Stimulated activated CD8-positive, alpha-beta memory T cell treated with anti-CD3 and anti-CD28 coated beads, Interleukin-7, amount 100 ng/mL, for 24 hours (primary cell): ENCODE results near the gene FTCD.
"Not testable (repeated sequence)": the region's sequence is repeated elsewhere in the genome, so short reads cannot be mapped to it uniquely, and the experiment has no call there.

Source experiments
- DNase-seq: peaks from one replicate; pipeline ENCODE4 v3.0.0-alpha.2; 2020; ENCODE audit warnings: low read depth

FTCD gene

DNA sequence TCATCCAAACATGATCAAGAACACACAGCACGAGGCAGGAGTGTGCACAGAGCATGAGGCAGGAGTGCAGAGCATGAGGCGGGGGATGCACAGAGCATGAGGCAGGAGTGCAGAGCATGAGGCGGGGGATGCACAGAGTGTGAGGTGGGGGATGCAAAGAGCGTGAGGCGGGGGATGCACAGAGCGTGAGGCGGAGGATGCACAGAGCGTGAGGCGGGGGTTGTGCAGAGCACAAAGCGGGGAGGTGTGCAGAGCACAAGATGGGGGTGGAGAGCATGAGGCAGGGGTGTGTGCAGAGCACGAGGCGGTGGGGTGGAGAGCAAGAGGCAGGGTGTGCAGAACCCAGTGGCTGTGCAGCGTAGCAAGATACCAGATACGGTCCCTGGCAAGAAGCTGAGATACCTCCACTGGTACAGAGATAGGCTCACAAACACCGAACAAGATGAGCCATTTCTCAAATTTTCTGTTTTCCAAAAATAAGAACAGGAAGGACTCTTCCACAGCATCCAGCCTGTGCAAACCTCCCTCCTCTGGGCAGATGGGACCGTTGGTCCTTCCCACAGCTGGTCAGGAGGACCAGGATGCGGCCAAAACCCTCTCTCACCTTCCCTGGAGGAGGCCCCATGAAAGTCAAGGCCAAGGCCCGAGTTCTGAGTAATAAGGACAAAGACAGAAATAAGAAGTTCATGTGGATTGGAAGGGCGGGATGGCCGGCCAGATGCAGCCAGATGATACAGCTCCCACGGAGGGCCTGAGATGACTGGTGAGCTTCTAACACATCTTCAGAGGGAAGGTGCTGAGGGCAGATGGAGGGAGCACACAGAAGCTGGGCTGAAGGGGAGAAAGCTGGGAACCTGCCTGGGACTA, 16.9 kb upstream of the FTCD start:
- DNase-seq, result no peak

DNA sequence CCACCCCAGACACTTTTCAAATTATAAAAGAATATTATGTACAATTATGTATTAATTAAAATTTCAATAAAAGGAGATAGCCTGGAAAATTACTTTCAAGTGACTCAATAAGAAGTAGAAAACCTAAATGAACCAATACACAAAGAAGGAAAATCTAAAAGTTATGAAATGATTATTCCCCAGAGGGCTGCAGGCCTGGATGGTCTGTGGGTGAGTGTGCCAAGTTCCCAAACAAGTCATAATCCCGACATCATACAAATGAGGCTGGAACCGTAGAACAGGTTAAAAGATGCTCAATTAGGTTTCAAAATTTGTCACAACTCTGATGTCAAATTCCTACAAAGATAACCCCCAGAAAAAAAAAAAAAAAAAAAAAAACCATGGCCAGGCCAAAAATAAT, 16.2 kb upstream of the FTCD start:
- DNase-seq, result no peak

DNA sequence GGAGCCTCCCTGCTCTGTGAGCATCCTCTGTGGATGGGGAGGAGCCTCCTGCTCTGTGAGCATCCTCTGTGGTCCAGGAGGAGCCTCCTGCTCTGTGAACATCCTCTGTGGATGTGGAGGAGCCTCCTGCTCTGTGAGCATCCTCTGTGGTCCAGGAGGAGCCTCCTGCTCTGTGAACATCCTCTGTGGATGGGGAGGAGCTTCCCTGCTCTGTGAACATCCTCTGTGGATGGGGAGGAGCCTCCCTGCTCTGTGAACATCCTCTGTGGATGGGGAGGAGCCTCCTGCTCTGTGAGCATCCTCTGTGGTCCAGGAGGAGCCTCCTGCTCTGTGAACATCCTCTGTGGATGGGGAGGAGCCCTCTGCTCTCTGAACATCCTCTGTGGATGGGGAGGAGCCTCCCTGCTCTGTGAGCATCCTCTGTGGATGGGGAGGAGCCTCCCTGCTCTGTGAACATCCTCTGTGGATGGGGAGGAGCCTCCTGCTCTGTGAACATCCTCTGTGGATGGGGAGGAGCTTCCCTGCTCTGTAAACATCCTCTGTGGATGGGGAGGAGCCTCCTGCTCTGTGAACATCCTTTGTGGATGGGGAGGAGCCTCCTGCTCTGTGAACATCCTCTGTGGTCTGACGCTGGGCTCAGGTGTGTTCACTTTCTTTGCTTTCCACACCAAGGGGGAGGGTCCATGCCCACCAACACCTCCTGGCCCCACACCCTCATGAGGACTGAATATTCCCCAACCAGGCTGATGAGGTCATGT, 15.2 kb upstream of the FTCD start:
- DNase-seq, result not testable (repeated sequence)

DNA sequence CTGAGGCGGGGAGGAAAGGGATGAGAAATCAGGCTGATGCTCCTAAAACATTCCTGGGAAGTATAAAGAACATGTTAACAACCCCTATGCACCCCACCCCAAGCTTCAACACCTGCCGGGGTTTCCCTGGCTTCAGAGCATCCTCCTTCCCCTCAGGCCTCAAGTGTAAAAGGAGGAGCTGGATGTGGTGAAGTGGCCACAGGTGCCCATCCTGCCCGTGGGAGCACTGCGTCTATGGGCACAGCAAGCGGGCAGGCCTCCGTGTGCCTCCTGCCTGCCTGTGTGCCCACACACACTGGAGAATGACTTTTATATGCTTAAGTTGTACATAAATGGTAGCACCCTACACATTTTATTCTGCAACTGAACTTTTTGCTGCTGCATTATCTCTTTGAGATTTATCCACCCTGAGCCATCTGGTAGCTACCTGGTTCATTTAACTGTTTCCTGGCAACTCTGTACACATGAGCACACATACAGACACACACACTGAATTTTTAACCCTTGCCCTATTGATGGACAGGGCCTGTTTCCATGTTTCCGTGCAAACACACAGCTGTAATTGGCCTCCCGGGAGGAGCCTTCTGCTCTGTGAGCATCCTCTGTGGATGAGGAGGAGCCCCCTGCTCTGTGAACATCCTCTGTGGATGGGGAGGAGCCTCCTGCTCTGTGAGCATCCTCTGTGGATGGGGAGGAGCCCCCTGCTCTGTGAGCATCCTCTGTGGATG, 13.4 kb upstream of the FTCD start:
- DNase-seq, result no peak

DNA sequence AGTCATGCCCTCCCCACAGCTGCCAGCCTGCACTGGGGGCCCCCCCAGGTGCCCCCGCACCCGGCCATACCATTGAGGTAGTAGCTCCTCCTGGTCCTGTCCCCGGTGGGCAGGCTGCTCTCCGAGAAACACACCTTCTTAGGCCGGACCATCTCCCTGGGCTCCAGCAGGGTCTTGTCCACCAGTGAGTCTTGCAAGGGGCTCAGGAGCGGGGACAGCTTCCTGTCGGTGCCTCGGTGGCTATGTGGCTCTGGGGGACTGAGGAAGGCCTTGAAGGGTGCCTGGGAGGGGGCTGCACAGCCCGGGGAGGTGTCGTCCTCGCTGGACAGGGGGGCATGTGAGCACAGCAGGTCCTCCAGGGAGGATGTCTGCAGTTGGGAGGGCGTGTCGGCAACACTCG, 12.9 kb upstream of the FTCD start:
- no peak for DNase-seq

DNA sequence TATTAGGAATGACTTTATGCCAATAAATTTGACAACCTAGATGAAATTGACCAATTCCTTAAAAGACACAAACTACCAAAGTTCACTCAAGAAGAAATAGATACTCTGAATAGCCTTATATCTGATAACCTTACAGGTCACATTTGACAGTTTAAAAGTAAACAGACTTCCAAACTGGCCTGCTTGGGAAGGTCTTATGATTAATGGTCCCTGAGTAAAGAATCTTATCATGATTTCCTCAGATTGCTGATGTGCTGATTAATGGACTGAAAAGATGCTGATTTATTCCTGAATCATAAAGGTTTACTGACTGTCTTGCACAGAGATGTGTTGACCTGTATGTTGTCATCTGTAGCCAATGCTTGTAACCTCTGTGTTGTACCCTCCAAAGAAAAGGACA, 9.7 kb upstream of the FTCD start:
- DNase-seq, result no peak

DNA sequence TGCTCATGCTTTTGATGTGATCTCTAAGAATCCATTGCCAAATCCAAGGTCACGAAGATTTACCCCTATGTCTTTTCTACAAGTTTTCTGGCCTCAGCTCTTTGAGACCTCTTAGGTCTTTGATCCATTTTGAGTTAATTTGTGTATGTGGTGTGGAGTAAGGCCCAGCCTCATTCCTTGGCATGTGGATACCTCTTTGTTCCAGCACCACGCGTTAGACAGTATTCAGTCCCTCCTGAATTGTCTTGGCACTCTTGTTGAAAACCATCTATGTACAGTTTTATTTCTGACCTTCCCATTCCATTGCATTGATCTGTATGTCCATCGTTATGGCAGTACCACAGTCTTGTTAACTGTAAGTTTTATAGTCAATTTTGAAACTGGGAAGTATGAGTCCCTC, 8.0 kb upstream of the FTCD start:
- DNase-seq, result no peak

DNA sequence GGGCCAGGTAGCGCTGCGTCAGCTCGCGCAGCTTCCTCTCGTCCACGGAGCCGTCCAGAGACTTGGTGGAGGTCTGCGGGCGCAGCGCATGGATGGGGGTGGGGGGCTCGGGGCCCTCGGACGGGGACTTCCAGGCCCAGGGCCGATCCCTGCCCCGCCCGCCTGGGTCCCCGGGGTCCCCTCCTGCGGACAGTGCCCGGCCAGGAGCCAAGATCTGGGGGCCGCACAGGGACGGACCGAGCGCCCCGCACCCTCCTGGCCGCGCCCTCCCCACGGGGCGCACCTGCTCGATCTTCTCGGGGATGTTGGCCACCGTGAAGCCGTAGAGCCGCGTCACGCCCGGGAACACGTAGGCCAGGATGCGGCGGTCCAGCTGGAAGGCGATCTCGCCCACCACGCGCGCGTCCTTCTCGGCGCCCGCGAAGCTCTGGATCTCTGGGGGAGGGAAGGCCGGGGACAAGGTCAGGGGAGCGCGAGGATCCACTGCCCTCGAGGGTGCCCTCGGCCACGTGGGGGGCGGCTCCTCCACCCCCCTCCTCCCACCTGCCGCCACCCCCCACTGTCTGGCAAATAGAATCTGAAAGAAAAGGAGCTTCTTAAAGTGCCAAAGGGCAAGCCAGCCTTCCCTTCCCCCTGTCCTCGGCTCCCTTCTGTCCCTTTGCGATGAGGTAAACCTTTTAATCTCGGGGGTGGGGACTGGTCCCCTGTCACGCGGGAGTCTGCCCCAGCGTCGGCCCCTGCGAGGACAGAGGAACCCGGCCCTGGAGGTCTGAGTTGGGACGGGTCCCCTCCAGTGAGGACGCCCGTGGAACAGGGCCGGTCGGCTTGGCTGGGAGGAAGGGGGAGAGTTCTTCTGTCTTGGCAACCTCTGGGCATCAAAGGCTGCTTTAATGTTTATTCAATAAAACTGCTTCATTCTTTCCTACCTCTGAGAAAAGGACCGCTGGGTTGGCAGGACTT, 6.5 kb upstream of the FTCD start:
- DNase-seq, result no peak

DNA sequence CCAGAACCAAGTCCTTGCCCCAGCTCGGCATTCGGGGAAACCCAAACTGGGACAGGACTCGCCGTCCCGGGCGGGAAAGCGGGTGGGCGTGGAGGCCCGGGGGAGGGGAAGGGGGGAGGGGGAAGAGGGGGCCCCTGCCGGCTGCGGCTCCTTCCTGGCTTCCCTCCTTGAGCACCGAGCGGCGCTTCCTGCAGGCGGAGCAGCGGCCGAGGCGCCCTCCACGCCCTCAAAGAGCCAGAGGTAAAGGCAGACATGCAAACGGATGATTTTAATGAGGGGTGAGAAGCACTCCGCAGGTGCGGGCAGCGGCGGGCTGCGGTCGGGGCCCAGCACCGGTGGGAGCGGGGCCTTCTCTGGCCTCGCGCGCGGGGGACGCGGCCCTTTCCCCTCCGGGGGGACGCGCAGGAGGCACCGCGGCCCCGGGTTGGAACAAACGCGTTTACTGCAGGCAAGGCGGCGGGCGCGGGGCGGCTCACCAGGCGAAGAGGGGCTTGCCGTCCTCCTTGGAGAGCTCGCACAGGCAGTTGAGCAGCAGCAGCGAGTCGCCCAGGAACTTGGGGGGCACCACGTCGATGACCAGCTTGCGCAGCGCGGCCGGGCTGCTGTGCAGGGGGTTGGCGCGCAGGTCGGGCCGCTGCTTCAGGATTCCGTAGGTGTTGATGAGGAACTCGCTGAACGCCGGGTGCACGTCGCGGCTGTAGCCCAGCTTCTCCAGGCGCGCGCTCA, 5.7 kb upstream of the FTCD start:
- no peak for DNase-seq

DNA sequence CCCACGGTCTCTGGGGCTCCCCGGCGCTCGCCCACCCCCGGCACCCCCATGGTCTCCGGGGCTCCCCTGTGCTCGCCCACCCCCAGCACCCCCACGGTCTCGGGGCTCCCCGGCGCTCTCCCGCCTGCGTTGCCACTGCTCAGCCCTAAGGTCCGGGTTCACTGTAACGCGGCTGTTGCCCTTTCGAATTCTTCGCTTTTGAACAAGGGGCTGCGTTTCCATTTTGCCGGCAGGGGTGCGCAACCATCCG, 5.2 kb upstream of the FTCD start:
- DNase-seq, result no peak

DNA sequence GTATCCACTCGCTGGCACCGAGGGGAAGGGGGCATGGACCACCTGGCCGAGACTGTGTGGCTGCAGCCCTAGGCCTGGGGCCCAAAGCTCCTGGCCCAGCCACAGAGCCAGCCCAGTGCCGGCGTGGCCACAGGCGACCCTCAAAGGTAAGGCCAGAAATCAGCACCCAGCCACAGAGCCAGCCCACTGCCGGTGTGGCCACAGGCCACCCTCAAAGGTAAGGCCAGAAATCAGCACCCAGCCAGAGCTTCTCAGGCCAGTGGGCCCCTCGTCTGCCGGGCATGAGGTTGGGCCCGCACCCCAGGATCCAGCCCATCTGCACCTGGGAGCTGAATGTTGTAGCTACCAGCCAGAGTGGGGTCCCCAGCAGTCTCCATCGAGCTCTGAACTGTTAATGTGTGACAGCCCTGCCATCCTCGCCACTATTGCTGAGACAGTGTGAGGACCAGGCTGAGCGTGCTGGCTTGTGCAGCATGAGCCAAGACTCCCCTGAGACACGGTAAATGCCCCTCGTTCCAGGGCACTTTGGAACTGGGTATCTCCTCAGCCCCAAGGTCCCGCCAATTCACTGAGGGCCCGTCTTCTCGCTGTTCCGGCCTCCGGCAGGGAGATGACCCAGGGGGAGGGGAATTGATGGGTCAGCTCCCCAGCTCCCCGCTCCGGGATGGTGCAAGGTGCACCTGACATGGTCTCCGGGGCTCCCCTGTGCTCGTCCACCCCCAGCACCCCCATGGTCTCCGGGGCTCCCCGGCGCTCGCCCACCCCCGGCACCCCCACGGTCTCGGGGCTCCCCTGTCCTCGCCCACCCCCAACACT, 4.7 kb upstream of the FTCD start:
- no peak for DNase-seq

DNA sequence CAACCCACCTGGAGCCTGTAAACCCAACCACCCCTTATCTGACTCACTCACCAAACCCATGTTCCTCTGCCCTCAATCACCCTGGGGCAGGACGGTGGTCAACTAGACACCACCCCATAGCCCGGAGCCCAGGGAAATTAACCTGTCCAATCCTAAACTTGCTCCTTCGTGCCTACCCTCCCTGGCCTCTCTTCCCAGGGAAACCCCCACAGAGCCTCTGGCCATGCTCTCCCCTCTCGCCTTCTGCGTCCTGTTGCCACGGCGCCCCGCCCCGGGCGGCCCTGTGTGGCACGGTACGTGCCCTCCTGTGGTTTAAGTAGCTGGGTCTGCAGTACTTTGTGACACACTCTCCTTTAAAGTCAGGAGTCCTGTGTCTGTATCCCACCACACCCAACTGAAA, 4.0 kb upstream of the FTCD start:
- DNase-seq, result no peak

DNA sequence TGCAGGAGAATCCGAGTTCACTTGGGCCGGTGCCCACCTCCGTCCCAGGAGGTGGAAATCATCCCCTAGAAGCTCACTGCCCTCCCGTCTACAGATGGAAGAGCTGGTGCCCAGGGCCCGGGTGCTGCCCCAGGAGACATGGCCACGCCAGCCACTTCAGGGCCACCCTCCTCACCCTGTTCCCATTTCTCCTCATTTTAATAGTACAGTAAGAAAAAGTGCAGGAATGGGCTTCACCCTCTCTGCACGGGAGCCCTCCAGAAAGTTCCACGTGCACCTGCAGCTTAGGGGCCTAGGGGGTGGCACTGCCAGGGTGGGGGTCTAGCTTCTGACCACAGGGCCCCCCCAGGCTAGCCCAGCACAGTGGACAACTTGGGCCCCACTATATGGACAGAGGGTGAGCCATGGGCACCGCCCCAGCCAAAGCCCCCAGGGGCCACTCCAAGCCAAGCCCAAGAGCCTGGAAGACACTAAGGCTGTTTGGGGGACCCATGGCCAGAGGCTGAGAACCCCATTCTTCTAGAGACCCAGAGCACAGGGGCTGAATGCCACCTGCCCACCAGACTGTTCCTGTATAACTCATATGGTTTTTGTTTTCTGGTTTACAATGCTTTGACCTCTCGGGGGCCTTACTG, 3.4 kb upstream of the FTCD start:
- DNase-seq, result no peak

DNA sequence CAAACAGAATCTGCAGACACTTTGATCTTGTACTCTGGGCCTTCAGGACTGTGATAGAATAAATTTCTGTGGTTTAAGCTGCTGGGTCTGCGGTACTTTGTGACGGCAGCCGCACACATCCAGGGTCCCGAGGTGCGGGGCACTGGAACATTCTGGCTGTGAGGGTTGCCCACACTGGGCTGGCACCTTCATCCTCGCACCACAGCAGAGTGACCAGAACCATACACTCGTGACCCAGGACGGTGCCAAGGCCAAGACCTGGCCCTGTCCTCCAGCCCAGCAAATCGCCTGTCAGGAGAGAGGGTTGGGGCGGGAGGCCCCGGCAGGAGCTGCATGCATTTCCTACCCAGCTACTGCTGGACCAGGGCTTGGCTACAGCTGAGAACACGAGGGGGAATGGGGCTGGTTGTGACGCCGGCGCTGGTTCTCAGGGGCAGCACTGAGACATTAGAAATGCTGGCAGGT, 2.6 kb upstream of the FTCD start:
- DNase-seq, result no peak

DNA sequence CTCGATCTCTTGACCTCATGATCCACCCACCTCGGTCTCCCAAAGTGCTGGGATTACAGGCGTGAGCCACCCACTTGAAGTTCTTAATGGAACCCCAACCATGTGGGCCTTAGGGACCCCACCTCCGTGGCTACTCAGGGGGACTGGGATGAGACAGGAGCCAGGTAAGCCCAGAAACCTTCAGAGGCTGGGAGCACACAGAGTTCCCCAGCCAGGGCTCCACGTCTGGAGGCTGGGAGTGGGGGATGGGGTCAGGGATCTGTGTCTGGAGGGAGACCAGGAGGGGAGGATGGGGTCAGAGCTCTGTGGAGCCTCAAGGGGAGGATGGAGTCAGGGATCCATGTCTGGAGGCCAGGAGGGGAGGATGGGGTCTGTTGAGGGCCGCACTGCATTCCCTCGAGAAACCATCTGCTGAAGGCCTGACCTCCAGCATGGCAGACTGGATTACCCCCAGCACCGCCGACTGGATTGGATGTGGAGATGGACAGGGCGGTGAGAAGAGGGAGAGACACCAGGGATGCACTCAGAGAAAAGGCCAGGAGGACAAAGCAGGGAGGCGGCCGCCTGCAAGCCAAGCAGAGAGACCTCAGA, 2.1 kb upstream of the FTCD start:
- DNase-seq, result no peak

DNA sequence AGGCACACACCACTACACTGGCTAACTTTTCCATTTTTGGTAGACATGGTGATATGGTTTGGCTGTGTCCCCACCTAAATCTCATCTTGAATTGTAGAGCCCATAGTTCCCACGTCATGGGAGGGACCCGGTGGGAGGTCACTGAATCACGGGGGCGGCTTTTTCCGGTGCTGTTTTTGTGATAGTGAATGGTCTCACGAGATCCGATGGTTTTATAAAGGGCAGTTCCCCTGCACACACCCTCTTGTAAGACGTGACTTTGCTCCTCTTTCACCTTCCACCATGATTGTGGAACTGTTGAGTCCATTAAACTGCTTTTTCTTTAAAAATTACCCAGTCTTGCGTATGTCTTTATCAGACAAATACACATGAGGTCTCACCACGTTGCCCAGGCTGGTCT, 1.3 kb upstream of the FTCD start:
- DNase-seq, result no peak

DNA sequence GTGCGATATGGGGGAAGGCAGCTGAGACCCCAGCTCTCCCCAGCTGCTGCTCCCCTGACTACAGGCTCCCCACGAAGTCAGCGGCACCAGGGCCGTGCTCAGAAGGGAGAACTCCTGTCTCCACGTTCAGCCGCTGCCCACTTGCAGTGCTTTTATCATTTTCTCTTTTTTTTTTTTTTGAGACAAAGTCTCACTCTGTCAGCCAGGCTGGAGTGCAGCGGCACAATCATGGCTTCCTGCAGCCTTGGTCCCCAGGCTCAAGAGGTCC, 933 bp upstream of the FTCD start:
- DNase-seq, result no peak

DNA sequence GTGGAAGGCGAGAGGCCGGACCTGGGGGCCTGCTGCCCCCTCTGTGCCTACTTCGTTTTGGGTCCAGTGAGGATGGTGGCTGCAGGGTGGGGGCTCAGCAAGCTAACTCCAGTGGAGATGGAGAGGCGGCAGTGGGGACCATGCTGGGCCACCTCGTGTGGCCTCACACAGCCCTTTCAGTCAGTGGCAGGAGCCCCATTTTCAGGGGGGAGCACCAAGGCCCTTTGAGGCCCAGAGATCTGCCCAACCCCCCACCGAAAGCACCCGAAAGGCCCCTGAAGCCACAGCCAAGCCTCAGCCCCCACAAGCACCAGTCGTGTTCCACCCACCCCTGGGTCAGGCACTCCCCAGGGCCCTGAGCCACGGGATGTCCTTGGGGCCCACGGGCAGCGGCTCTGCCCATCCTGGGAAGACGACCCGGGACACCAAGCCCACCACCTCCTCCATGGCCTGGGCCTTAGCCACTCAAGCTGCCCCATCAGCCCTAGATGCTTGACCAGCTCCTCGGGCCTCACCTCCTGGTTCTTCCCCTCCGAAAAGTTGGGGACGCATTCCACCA, 345 bp downstream of the FTCD start:
- DNase-seq, result no peak

DNA sequence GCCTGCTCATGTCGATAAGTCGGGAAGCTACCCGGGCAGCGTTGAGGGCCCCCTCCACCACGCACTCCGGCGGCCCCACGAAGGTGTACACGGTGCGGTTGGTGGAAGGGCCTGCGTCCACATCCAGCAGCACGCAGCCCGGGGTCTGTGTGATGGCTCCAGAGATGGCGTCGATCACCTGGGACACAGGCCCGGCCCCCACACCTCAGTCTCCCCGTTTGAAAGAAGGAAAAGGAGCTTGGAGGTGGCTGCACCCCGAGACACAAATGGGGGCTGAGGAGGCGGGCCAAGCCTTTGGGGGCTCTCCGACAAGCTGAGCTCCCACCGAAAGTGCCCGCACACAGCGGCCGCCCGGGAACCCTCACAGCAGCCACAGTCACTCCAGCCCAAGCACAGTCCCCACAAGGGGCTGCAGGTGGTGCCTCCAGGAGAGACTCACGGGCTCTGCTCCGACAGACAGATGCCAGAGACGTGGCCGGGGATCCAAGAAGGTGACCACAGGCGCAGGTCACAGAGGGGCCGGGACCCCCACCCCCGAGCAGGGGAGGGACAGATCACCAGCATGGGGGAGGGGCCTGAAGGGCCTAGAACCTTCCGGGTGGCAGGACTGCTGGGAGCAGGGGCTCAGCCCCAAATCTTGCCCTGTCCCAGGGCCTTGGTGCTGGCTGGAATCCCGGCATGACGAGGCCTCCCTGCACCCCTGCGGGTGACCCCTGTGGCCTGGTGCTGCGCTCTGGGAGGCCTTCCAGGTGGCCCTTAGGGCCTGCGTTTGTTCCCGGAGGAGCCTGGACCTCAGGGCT, 1.0 kb downstream of the FTCD start:
- no peak for DNase-seq
